HepG2 (cell line): ENCODE data around the gene PLEKHH1. TPM values are rescaled to one million over a fixed set of nuclear protein-coding genes. Genes with fewer than 3 reads are reported as not detected.

Source experiments
- ATAC-seq: fragments of 200-7000 bp; cut with Tn5 transposase; 3 replicates; pipeline ENCODE4 v1.9.1; 2020; ENCODE audit warnings: mild to moderate bottlenecking, moderate library complexity
- BruUV-seq: library from RNA; stranded (reverse); fragments of 400-500 nt; replicated peaks from 2 replicates; lab custom pipeline; 2021; lab: Mats Ljungman, UMichigan
- CTCF ChIA-PET: fragments of 300-600 bp; formaldehyde crosslinking; extraction: SDS; loops from one replicate; lab custom pipeline; 2021; ENCODE audit warnings: low total read pairs, inconsistent platforms, low intra/inter-chr PET ratio; lab: Yijun Ruan, JAX
- POLR2A ChIA-PET: fragments of 350-600 bp; sonication (Branson Sonifier 250); formaldehyde crosslinking; loops from one replicate; lab custom pipeline; 2020; ENCODE audit warnings: antibody characterized with exemption, inconsistent platforms; lab: Yijun Ruan, JAX
- DNase-seq: peaks from one replicate; pipeline ENCODE4 v3.0.0-alpha.2; 2015; ENCODE audit warnings: low spot score
- FAIRE-seq: peaks from 3 replicates; lab custom pipeline; 2011; peaks lifted over from hg19 to GRCh38; lab: Jason Lieb, UNC
- H2AFZ ChIP-seq: one replicate; pipeline ENCODE4 v1.6.1; 2011; ENCODE audit warnings: low read length, inconsistent platforms
- H3K27ac ChIP-seq: fragments of 300-600 bp; 3 replicates; pipeline ENCODE4 v1.8.0; 2011; ENCODE audit warnings: mixed run types, mild to moderate bottlenecking, mixed read lengths, low read length, inconsistent platforms; ENCODE audit not compliant: insufficient read depth; ENCODE audit errors: extremely low read length
- H3K27me3 ChIP-seq, 2 experiments: fragments of 200-600 bp in 1 of 2; 2 replicates in 1 of 2; 3 replicates in 1 of 2; pipeline versions ENCODE4 v1.6.0 to v1.8.0; 2011; ENCODE audit warnings: low read length in 2 of 2, mild to moderate bottlenecking in 2 of 2, moderate library complexity in 2 of 2, inconsistent platforms in 1 of 2; ENCODE audit not compliant: insufficient read depth in 2 of 2, control insufficient read depth in 1 of 2
- H3K36me3 ChIP-seq, 2 experiments: fragments of 200-600 bp in 1 of 2; replicated peaks in 1 of 2; 2 replicates in 1 of 2; 3 replicates in 1 of 2; pipeline versions ENCODE4 v1.5.1 to v1.8.0; 2011; ENCODE audit warnings: low read length in 2 of 2, inconsistent platforms in 1 of 2; ENCODE audit not compliant: insufficient read depth in 2 of 2, control insufficient read depth in 1 of 2
- H3K4me1 ChIP-seq: 2 replicates; pipeline ENCODE4 v1.5.1; 2012; ENCODE audit warnings: low read length, inconsistent platforms; ENCODE audit not compliant: insufficient read depth
- H3K4me2 ChIP-seq: 2 replicates; pipeline ENCODE4 v1.6.0; 2011; ENCODE audit warnings: low read depth, low read length, inconsistent platforms
- H3K4me3 ChIP-seq, 3 experiments: fragments of 200-600 bp in 1 of 3; sonication (generic), shearing (Covaris generic) in 1 of 3; replicated peaks in 1 of 3; 2 replicates each; pipeline ENCODE4 v1.5.1; 2011 to 2016; ENCODE audit warnings: low read length in 3 of 3, inconsistent platforms in 2 of 3, low read depth in 2 of 3, mild to moderate bottlenecking in 2 of 3, control low read depth in 1 of 3, mixed read lengths in 1 of 3; ENCODE audit not compliant: insufficient read depth in 1 of 3
- H3K79me2 ChIP-seq: one replicate; pipeline ENCODE4 v1.6.1; 2011; ENCODE audit warnings: low read length, inconsistent platforms; ENCODE audit not compliant: insufficient read depth
- H3K9ac ChIP-seq: 2 replicates; pipeline ENCODE4 v1.6.0; 2011; ENCODE audit warnings: mild to moderate bottlenecking, low read depth, low read length, inconsistent platforms; ENCODE audit not compliant: insufficient read depth
- H3K9me3 ChIP-seq: 2 replicates; pipeline ENCODE4 v1.5.1; 2012; ENCODE audit warnings: mild to moderate bottlenecking, low read length
- H4K20me1 ChIP-seq: 2 replicates; pipeline ENCODE4 v1.6.0; 2011; ENCODE audit warnings: inconsistent platforms, mild to moderate bottlenecking, low read length, moderate library complexity; ENCODE audit not compliant: insufficient read depth
- CBX2 ChIP-seq, 2 experiments: fragments of 200-600 bp in 1 of 2; sonication (generic); formaldehyde crosslinking in 1 of 2; IDR thresholded peaks; 2 replicates each; pipeline versions ENCODE4 v1.7.0 to v1.8.1; 2018 to 2022; ENCODE audit warnings: low read depth in 2 of 2, low read length in 1 of 2, mild to moderate bottlenecking in 1 of 2, missing genetic modification reagents in 1 of 2
- CHCHD3 ChIP-seq: sonication (generic); formaldehyde crosslinking; IDR thresholded peaks from 2 replicates; pipeline ENCODE4 v1.8.0; 2022; ENCODE audit warnings: mild to moderate bottlenecking, missing genetic modification reagents, moderate library complexity
- DRAP1 ChIP-seq: IDR thresholded peaks from 2 replicates; pipeline ENCODE4 v1.6.1; 2016; ENCODE audit warnings: missing genetic modification reagents, missing compliant biosample characterization
- GLMP ChIP-seq: sonication (generic); formaldehyde crosslinking; IDR thresholded peaks from 2 replicates; pipeline ENCODE4 v1.9.0; 2021; ENCODE audit warnings: missing genetic modification reagents, mild to moderate bottlenecking, borderline replicate concordance
- HIVEP1 ChIP-seq: sonication (generic); formaldehyde crosslinking; IDR thresholded peaks from 2 replicates; pipeline ENCODE4 v1.4.0; 2020; ENCODE audit warnings: mild to moderate bottlenecking, missing genetic modification reagents
- NFE2L1 ChIP-seq: sonication (generic); formaldehyde crosslinking; IDR thresholded peaks from 2 replicates; pipeline ENCODE4 v1.4.0; 2020; ENCODE audit warnings: missing genetic modification reagents, mild to moderate bottlenecking, borderline replicate concordance
- NFE2L2 ChIP-seq: fragments of 150-350 bp; IDR thresholded peaks from 2 replicates; pipeline ENCODE4 v1.6.1; 2014; ENCODE audit warnings: low read length
- RNF2 ChIP-seq: fragments of 450-650 bp; conservative IDR thresholded peaks from 2 replicates; pipeline ENCODE4 v1.6.1; 2016; ENCODE audit warnings: low read depth
- TFAP4 ChIP-seq: sonication (generic); IDR thresholded peaks from 2 replicates; pipeline ENCODE4 v1.6.1; 2016; ENCODE audit warnings: low read depth, borderline replicate concordance
- ZC3H13 ChIP-seq: sonication (generic); formaldehyde crosslinking; IDR thresholded peaks from 2 replicates; pipeline ENCODE4 v1.8.1; 2023; ENCODE audit warnings: mild to moderate bottlenecking, missing genetic modification reagents, moderate library complexity
- ZNF180 ChIP-seq: sonication (generic); formaldehyde crosslinking; IDR thresholded peaks from 2 replicates; pipeline ENCODE4 v1.4.0; 2020; ENCODE audit warnings: low read depth, missing genetic modification reagents, borderline replicate concordance
- ZNF543 ChIP-seq: sonication (generic); formaldehyde crosslinking; IDR thresholded peaks from 2 replicates; pipeline ENCODE4 v1.4.0; 2020; ENCODE audit warnings: mild to moderate bottlenecking, missing genetic modification reagents
- ZNF710 ChIP-seq: sonication (generic); formaldehyde crosslinking; IDR thresholded peaks from 2 replicates; pipeline ENCODE4 v1.5.0; 2020; ENCODE audit warnings: mild to moderate bottlenecking, missing genetic modification reagents, borderline replicate concordance
- WGBS: methylation state at CpG from one replicate; pipeline ENCODE4 v1.1.6; 2017; ENCODE audit warnings: low lambda C conversion rate; 5-methylcytosine and 5-hydroxymethylcytosine counted together
- in situ Hi-C: cut with HindIII; loops from 2 replicates; pipeline ENCODE4 v1.10.0; 2017; ENCODE audit warnings: low pct_unique_long_range_greater_than_20kb; ENCODE audit not compliant: extremely low pct_ligation_motif_present
- intact Hi-C: fragments of 100-400 bp; cut with micrococcal nuclease; formaldehyde crosslinking; loops from one replicate; pipeline ENCODE4 v1.10.0; 2022; ENCODE audit not compliant: unreplicated experiment
- polyA plus RNA-seq, 8 experiments: library from polyadenylated mRNA; depleted of rRNA in 3 of 8; stranded (reverse) in 7 of 8; unstranded in 1 of 8; fragments of >200 nt; fragmentation: Illumina TruSeq in 4 of 8; extraction: Trizol in 4 of 8; gene quantifications; 2 replicates each; pipeline versions ENCODE4 v1.2.1 to v1.2.3, GENCODE V29; 2011 to 2016; ENCODE audit warnings: low read depth in 4 of 8, missing spikeins in 1 of 8, mixed read lengths in 1 of 8; ENCODE audit not compliant: insufficient read depth in 1 of 8
- total RNA-seq, 5 experiments: library from RNA; depleted of rRNA; stranded (reverse); fragments of >200 nt; fragmentation: Illumina TruSeq; extraction: Trizol; gene quantifications; 2 replicates each; pipeline ENCODE4 v1.2.3, GENCODE V29; 2016; ENCODE audit warnings: low read depth in 1 of 5

Gene PLEKHH1
- total and polyA plus RNA-seq, 2 of the 13 experiments (the other 11 are each of a cell fraction or from before 2014, with no cell fraction given) = 8.6 to 15.8 TPM

GRCh38 chr14:67500981-67501380 lies 32.1 kb upstream of the PLEKHH1 start:
- no peak for ATAC-seq
- no peaks in the 10 kb centered on the region for H3K36me3 ChIP-seq
- BruUV-seq = no TSS peak
- intact Hi-C loops (no loop called here), in situ Hi-C loops (no loop called here)
- H3K4me2 ChIP-seq = no peak overlapping the region
- DNase-seq = no peak
- H3K79me2 ChIP-seq = no peaks in the 10 kb centered on the region
- ChIA-PET POLR2A (no interaction called here), CTCF (no interaction called here)
- H3K4me1 ChIP-seq = no peaks in the 10 kb centered on the region
- FAIRE-seq = no peak
- no peak overlapping the region for H3K27ac ChIP-seq
- H3K27me3 ChIP-seq = peaks cover 4 to 15% of the 10 kb centered on the region in 2 experiments; a peak in 2 of 5 replicates
- H3K4me3 ChIP-seq = no peak overlapping the region
- H4K20me1 ChIP-seq = no peaks in the 10 kb centered on the region
- WGBS = 32% methylated on average over 3 of the region's 3 CpGs
- H2AFZ ChIP-seq = no peak overlapping the region
- H3K9me3 ChIP-seq = no peaks in the 10 kb centered on the region
- TF ChIP-seq TFAP4 = no peak
- no peak for TF ChIP-seq CBX2 (IDR thresholded peaks at IDR 0.05; ENCODE audit: low read depth, low read length)
- no peak for TF ChIP-seq CBX2 (CRISPR knock-in tag; IDR thresholded peaks at IDR 0.05; ENCODE audit: low read depth)
- no peak overlapping the region for H3K9ac ChIP-seq

GRCh38 chr14:67501670-67502069 lies 31.4 kb upstream of the PLEKHH1 start:
- no peak for DNase-seq
- H3K27ac ChIP-seq = no peak overlapping the region
- no peak for ATAC-seq
- no peaks in the 10 kb centered on the region for H3K36me3 ChIP-seq
- no peak overlapping the region for H3K9ac ChIP-seq
- POLR2A ChIA-PET = no interaction called here
- intact Hi-C loops = no loop called here
- no peaks in the 10 kb centered on the region for H3K9me3 ChIP-seq
- WGBS = 14% methylated on average over 4 of the region's 4 CpGs
- H3K4me1 ChIP-seq = no peaks in the 10 kb centered on the region
- CTCF ChIA-PET = no interaction called here
- H3K27me3 ChIP-seq = peaks cover 4 to 18% of the 10 kb centered on the region in 2 experiments; a peak in 2 of 5 replicates
- in situ Hi-C loops = no loop called here
- no peaks in the 10 kb centered on the region for H4K20me1 ChIP-seq
- BruUV-seq = no TSS peak
- H2AFZ ChIP-seq = no peak overlapping the region
- H3K79me2 ChIP-seq = no peaks in the 10 kb centered on the region
- no peak overlapping the region for H3K4me2 ChIP-seq
- FAIRE-seq = no peak
- no peak overlapping the region for H3K4me3 ChIP-seq
- TF ChIP-seq ZNF710 (no peak), NFE2L1 (CRISPR knock-in tag) (no peak), DRAP1 (CRISPR knock-in tag) (no peak), RNF2 (no peak), ZNF543 (CRISPR knock-in tag) (no peak), GLMP (CRISPR knock-in tag) (no peak), CHCHD3 (CRISPR knock-in tag) (no peak), HIVEP1 (CRISPR knock-in tag) (no peak), ZC3H13 (no peak), NFE2L2 (no peak), ZNF180 (CRISPR knock-in tag) (no peak)
